Mammary epithelial cell (primary cell): Measurements from ENCODE around the gene SLC7A14.

Experiments used
- CTCF ChIP-seq, 2 donors: IDR thresholded peaks in 1 of 2; conservative IDR thresholded peaks in 1 of 2; 2 replicates each; pipeline ENCODE4 v1.5.1; 2011 to 2012; ENCODE audit warnings: inconsistent platforms in 2 of 2, low read length in 2 of 2, mild to moderate bottlenecking in 2 of 2, control low read depth in 1 of 2, low read depth in 1 of 2; ENCODE audit not compliant: insufficient read depth in 1 of 2; ENCODE audit errors: extremely low read depth in 1 of 2
- EZH2 ChIP-seq: IDR thresholded peaks from 2 replicates; pipeline ENCODE4 v1.6.1; 2012; ENCODE audit warnings: low read length, inconsistent platforms, borderline replicate concordance

- no peak for TF ChIP-seq CTCF (conservative IDR thresholded peaks at IDR 0.05 in 1 of 2, IDR thresholded peaks at IDR 0.05 in 1 of 2; ENCODE audit: extremely low read depth in 1 of 2, insufficient read depth in 1 of 2, low read depth in 1 of 2, low read length in 2 of 2)
- no peak for TF ChIP-seq EZH2
These were observed 54.8 kb downstream of the SLC7A14 start for GRCh38 chr3:170531054-170531453.
